Loucy (cell line): ENCODE measurements around the gene ARMH3.

ENCODE experiments used
- EZH2phosphoT487 ChIP-seq: fragments of 200-600 bp; IDR thresholded peaks from 2 replicates; pipeline ENCODE4 v1.6.1; 2018; ENCODE audit warnings: antibody characterized with exemption, mild to moderate bottlenecking, moderate library complexity, borderline replicate concordance
- TF ChIP-seq, protein P1 (sequence below): fragments of 200-600 bp; sonication (generic); conservative IDR thresholded peaks from 2 replicates; pipeline ENCODE4 v1.5.1; 2014; ENCODE audit warnings: mild to moderate bottlenecking, antibody characterized with exemption, low read length

DNA sequence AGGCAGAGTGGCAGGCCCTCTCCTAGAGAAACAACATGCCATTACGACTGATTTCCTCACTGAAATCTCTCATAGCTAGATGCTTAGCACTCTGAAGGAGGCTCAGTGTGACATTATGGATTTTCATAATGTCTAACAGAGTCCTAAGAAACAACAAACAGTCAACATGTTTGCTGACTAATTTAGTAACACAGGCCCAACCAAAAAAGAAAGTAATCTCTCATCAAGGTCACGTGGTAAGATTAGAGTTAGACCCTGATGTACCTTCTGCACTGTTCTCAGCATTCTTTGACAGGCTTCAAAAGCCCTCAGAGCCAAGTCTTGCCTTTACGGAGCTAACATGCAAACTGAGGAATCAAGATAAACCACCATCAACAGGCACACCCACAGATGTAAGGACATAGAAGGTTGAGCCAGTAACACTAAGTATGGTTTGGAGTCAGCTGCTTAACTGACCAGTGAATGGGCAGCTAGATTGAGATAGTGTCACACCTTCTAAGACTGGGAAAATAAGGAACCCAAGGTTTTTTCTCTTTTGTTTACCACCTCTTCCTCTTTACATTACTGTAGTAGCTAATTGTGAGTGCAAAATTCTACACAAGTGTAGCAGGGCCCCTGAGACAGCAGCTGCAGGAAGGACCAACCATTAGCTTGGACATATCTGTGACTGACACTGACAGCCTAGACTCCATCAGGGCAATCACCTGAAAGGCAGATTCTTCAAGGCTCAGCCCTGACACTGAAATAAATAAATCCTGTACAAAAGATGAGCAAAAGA lies 197.1 kb downstream of the ARMH3 start:
- TF ChIP-seq, protein P1, sequence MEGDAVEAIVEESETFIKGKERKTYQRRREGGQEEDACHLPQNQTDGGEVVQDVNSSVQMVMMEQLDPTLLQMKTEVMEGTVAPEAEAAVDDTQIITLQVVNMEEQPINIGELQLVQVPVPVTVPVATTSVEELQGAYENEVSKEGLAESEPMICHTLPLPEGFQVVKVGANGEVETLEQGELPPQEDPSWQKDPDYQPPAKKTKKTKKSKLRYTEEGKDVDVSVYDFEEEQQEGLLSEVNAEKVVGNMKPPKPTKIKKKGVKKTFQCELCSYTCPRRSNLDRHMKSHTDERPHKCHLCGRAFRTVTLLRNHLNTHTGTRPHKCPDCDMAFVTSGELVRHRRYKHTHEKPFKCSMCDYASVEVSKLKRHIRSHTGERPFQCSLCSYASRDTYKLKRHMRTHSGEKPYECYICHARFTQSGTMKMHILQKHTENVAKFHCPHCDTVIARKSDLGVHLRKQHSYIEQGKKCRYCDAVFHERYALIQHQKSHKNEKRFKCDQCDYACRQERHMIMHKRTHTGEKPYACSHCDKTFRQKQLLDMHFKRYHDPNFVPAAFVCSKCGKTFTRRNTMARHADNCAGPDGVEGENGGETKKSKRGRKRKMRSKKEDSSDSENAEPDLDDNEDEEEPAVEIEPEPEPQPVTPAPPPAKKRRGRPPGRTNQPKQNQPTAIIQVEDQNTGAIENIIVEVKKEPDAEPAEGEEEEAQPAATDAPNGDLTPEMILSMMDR, result no peak
- no peak for TF ChIP-seq EZH2phosphoT487
